Neural cell (in vitro differentiated cells): ENCODE measurements around the gene ZC3HAV1L. TPM values are rescaled to one million over a fixed set of nuclear protein-coding genes. Genes with fewer than 3 reads are reported as not detected.

Experiments used
- H2AFZ ChIP-seq: fragments of 200-600, 300-800 bp; sonication (generic), shearing (Covaris generic); 2 replicates; pipeline ENCODE4 v1.6.0; 2014; ENCODE audit warnings: low read depth, mild to moderate bottlenecking, antibody characterized with exemption, low read length, moderate library complexity
- H3F3A ChIP-seq: fragments of 200-600 bp; shearing (Covaris generic); 2 replicates; pipeline ENCODE4 v1.6.1; 2016; ENCODE audit warnings: mild to moderate bottlenecking, moderate library complexity, mixed read lengths, antibody characterized with exemption, low read length; ENCODE audit not compliant: insufficient read depth, poor library complexity, severe bottlenecking
- H3K27ac ChIP-seq: fragments of 200-600, 300-800 bp; sonication (generic), shearing (Covaris generic); 2 replicates; pipeline ENCODE4 v1.5.1; 2014; ENCODE audit warnings: mild to moderate bottlenecking, low read length, moderate library complexity
- H3K27me3 ChIP-seq: fragments of 300-800, 200-600 bp; sonication (generic), shearing (Covaris generic); 2 replicates; pipeline ENCODE4 v1.6.0; 2014; ENCODE audit warnings: mild to moderate bottlenecking, low read depth, low read length, moderate library complexity; ENCODE audit not compliant: insufficient read depth
- H3K36me3 ChIP-seq: fragments of 300-800, 200-600 bp; sonication (generic), shearing (Covaris generic); 2 replicates; pipeline ENCODE4 v1.5.1; 2014; ENCODE audit warnings: mild to moderate bottlenecking, antibody characterized with exemption, low read length, moderate library complexity; ENCODE audit not compliant: insufficient read depth
- H3K4me2 ChIP-seq: fragments of 300-800, 200-600 bp; sonication (generic), shearing (Covaris generic); 2 replicates; pipeline ENCODE4 v1.6.0; 2014; ENCODE audit warnings: mild to moderate bottlenecking, low read length
- H3K4me3 ChIP-seq: fragments of 300-800, 200-600 bp; sonication (generic), shearing (Covaris generic); 2 replicates; pipeline ENCODE4 v1.5.1; 2014; ENCODE audit warnings: mild to moderate bottlenecking, low read length, moderate library complexity
- H3K79me2 ChIP-seq: fragments of 200-600 bp; shearing (Covaris generic); replicated peaks from 2 replicates; pipeline ENCODE4 v1.6.0; 2014; ENCODE audit warnings: mild to moderate bottlenecking, low read length, moderate library complexity; ENCODE audit not compliant: insufficient read depth
- H3K9ac ChIP-seq: fragments of 300-800, 200-600 bp; sonication (generic), shearing (Covaris generic); 2 replicates; pipeline ENCODE4 v1.6.1; 2016; ENCODE audit warnings: mild to moderate bottlenecking, low read length, mixed read lengths
- H3K9me2 ChIP-seq: fragments of 200-600 bp; shearing (Covaris generic); 2 replicates; pipeline ENCODE4 v1.6.1; 2016; ENCODE audit warnings: mild to moderate bottlenecking, low read length, mixed read lengths; ENCODE audit not compliant: insufficient read depth
- H3K9me3 ChIP-seq: fragments of 200-600, 300-800 bp; sonication (generic), shearing (Covaris generic); 2 replicates; pipeline ENCODE4 v1.6.1; 2016; ENCODE audit warnings: mild to moderate bottlenecking, mixed run types, low read length, moderate library complexity, mixed read lengths
- H4K20me1 ChIP-seq: fragments of 200-600 bp; shearing (Covaris generic); 2 replicates; pipeline ENCODE4 v1.6.1; 2016; ENCODE audit warnings: mild to moderate bottlenecking, mixed run types; ENCODE audit not compliant: insufficient read depth
- EP300 ChIP-seq: fragments of 450-650 bp; conservative IDR thresholded peaks from 2 replicates; pipeline ENCODE4 v1.6.1; 2014; ENCODE audit warnings: antibody characterized with exemption, mild to moderate bottlenecking, moderate library complexity; ENCODE audit not compliant: poor library complexity, severe bottlenecking
- EZH2 ChIP-seq: fragments of 200-600, 300-800 bp; shearing (Covaris generic), sonication (generic); IDR thresholded peaks from 2 replicates; pipeline ENCODE4 v1.6.1; 2014; ENCODE audit warnings: antibody characterized with exemption, low read length, borderline replicate concordance, mild to moderate bottlenecking; ENCODE audit not compliant: insufficient read depth, poor library complexity, severe bottlenecking
- MXI1 ChIP-seq: fragments of 450-650 bp; conservative IDR thresholded peaks from 2 replicates; pipeline ENCODE4 v1.6.1; 2014; ENCODE audit warnings: antibody characterized with exemption, mild to moderate bottlenecking; ENCODE audit not compliant: poor library complexity, severe bottlenecking
- POLR2AphosphoS5 ChIP-seq: IDR thresholded peaks from 2 replicates; pipeline ENCODE4 v1.6.1; 2012
- RAD21 ChIP-seq: fragments of 450-650 bp; conservative IDR thresholded peaks from 2 replicates; pipeline ENCODE4 v1.6.1; 2014; ENCODE audit warnings: antibody characterized with exemption, mild to moderate bottlenecking, moderate library complexity
- SMC3 ChIP-seq: fragments of 450-650 bp; conservative IDR thresholded peaks from 2 replicates; pipeline ENCODE4 v1.6.1; 2014; ENCODE audit warnings: antibody characterized with exemption, mild to moderate bottlenecking, moderate library complexity; ENCODE audit not compliant: poor library complexity
- TAF1 ChIP-seq: IDR thresholded peaks from 2 replicates; pipeline ENCODE4 v1.6.1; 2012; ENCODE audit warnings: low read depth
- polyA plus RNA-seq: library from polyadenylated mRNA; depleted of rRNA; stranded (reverse); fragments of >200 nt; gene quantifications from 2 replicates; pipeline ENCODE4 v1.2.3, GENCODE V29; 2014
- TF ChIP-seq, protein P1 (sequence below): fragments of 450-650 bp; IDR thresholded peaks from 2 replicates; pipeline ENCODE4 v1.5.1; 2014; ENCODE audit warnings: antibody characterized with exemption, mild to moderate bottlenecking, moderate library complexity; ENCODE audit not compliant: poor library complexity, severe bottlenecking
- TF ChIP-seq, protein P2 (sequence below): IDR thresholded peaks from 2 replicates; pipeline ENCODE4 v1.6.1; 2012; ENCODE audit warnings: borderline replicate concordance

Gene ZC3HAV1L
- polyA plus RNA-seq, 1 donor from 2014 or later, result not detected

GRCh38 chr7:139044813-139045794 is 9.3 kb upstream of the ZC3HAV1L start:
- H3K9me2 ChIP-seq, result no peaks in the 10 kb centered on the region
- H3K27ac ChIP-seq, result no peak overlapping the region
- no peaks in the 10 kb centered on the region for H3K36me3 ChIP-seq
- H3K9me3 ChIP-seq, result no peaks in the 10 kb centered on the region
- no peaks in the 10 kb centered on the region for H3K27me3 ChIP-seq
- H3K9ac ChIP-seq, result no peak overlapping the region
- H2AFZ ChIP-seq, result no peak overlapping the region
- no peak overlapping the region for H3K4me2 ChIP-seq
- no peak for TF ChIP-seq EZH2
- TF ChIP-seq RAD21, result no peak
- TF ChIP-seq, protein P1, sequence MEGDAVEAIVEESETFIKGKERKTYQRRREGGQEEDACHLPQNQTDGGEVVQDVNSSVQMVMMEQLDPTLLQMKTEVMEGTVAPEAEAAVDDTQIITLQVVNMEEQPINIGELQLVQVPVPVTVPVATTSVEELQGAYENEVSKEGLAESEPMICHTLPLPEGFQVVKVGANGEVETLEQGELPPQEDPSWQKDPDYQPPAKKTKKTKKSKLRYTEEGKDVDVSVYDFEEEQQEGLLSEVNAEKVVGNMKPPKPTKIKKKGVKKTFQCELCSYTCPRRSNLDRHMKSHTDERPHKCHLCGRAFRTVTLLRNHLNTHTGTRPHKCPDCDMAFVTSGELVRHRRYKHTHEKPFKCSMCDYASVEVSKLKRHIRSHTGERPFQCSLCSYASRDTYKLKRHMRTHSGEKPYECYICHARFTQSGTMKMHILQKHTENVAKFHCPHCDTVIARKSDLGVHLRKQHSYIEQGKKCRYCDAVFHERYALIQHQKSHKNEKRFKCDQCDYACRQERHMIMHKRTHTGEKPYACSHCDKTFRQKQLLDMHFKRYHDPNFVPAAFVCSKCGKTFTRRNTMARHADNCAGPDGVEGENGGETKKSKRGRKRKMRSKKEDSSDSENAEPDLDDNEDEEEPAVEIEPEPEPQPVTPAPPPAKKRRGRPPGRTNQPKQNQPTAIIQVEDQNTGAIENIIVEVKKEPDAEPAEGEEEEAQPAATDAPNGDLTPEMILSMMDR, result no peak
- no peak for TF ChIP-seq POLR2AphosphoS5
- TF ChIP-seq, protein P2, sequence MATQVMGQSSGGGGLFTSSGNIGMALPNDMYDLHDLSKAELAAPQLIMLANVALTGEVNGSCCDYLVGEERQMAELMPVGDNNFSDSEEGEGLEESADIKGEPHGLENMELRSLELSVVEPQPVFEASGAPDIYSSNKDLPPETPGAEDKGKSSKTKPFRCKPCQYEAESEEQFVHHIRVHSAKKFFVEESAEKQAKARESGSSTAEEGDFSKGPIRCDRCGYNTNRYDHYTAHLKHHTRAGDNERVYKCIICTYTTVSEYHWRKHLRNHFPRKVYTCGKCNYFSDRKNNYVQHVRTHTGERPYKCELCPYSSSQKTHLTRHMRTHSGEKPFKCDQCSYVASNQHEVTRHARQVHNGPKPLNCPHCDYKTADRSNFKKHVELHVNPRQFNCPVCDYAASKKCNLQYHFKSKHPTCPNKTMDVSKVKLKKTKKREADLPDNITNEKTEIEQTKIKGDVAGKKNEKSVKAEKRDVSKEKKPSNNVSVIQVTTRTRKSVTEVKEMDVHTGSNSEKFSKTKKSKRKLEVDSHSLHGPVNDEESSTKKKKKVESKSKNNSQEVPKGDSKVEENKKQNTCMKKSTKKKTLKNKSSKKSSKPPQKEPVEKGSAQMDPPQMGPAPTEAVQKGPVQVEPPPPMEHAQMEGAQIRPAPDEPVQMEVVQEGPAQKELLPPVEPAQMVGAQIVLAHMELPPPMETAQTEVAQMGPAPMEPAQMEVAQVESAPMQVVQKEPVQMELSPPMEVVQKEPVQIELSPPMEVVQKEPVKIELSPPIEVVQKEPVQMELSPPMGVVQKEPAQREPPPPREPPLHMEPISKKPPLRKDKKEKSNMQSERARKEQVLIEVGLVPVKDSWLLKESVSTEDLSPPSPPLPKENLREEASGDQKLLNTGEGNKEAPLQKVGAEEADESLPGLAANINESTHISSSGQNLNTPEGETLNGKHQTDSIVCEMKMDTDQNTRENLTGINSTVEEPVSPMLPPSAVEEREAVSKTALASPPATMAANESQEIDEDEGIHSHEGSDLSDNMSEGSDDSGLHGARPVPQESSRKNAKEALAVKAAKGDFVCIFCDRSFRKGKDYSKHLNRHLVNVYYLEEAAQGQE, result no peak
- TF ChIP-seq TAF1, result no peak
- no peak for TF ChIP-seq SMC3
- no peak for TF ChIP-seq MXI1
- TF ChIP-seq EP300, result no peak
- H3F3A ChIP-seq, result no peaks in the 10 kb centered on the region
- H4K20me1 ChIP-seq, result no peaks in the 10 kb centered on the region
- H3K4me3 ChIP-seq, result no peak overlapping the region
- no peaks in the 10 kb centered on the region for H3K79me2 ChIP-seq

GRCh38 chr7:139043823-139044812 is 8.3 kb upstream of the ZC3HAV1L start:
- Histone ChIP-seq H3F3A (no peaks in the 10 kb centered on the region), H4K20me1 (no peaks in the 10 kb centered on the region), H3K36me3 (no peaks in the 10 kb centered on the region), H3K9ac (no peak overlapping the region), H3K27ac (no peak overlapping the region), H3K79me2 (no peaks in the 10 kb centered on the region), H3K4me3 (no peak overlapping the region), H3K27me3 (no peaks in the 10 kb centered on the region), H3K9me3 (no peaks in the 10 kb centered on the region), H2AFZ (no peak overlapping the region), H3K4me2 (no peak overlapping the region), H3K9me2 (no peaks in the 10 kb centered on the region)
- TF ChIP-seq MXI1 (no peak), EZH2 (no peak), EP300 (no peak)
